HG02642 (cell line): Measurements from ENCODE around the gene GGTLC1.
"Not testable (repeated sequence)": the region's sequence is repeated elsewhere in the genome, so short reads cannot be mapped to it uniquely, and the experiment has no call there.

ENCODE experiments used
- ATAC-seq: cut with Tn5 transposase; IDR thresholded peaks from one replicate; pipeline ENCODE4 v1.9.1; 2021; ENCODE audit warnings: mild to moderate bottlenecking; ENCODE audit not compliant: unreplicated experiment, poor library complexity

GGTLC1 gene

GRCh38 chr20:23995905-23996666, 7.5 kb upstream of the GGTLC1 start:
- no peak for ATAC-seq

DNA sequence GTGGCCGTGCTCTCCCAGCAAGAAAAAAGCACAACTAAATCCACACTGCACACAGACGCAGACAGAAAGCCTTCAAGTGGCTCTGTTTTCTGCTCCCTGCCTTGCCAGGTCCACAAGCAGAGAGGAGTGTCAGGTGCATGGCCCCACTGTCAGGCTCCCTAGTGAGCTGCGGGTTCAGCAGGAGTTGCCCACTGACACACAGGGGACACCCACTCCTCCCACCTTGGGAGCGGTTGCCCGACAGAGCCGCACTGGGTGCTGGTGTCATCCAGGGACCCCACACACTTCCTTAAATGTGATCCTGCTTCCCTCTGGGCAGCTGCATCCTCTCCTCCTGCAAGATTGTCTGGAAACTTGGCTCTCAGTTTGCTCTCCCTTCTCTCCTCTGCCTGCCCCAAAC, 6.7 kb upstream of the GGTLC1 start:
- not testable (repeated sequence) for ATAC-seq

GRCh38 chr20:23994001-23994633, 5.5 kb upstream of the GGTLC1 start:
- ATAC-seq, result not testable (repeated sequence)

DNA sequence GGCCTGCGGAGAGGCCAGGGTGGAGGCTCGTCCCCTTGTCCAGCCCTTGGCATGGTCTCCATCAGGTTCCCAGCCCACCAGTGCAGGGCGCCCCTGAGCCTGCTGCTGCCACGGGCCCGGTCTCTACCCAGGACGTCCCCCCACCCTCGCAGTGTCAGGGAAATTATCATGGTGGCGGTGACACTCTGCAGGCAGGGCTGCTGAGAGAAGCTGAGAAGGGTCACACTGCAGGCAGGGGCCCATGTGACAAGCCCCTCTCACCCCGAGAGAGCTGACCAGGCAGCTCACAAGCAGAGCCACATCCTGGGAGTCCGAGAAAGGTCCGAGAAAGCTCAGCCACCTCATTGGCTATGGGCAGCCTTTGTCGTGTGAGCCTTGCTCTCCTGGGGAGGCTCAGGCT, 4.9 kb upstream of the GGTLC1 start:
- not testable (repeated sequence) for ATAC-seq

GRCh38 chr20:23990296-23990695, 1.7 kb upstream of the GGTLC1 start:
- not testable (repeated sequence) for ATAC-seq

- ATAC-seq, result not testable (repeated sequence)
These were observed 387 bp upstream of the GGTLC1 start for GRCh38 chr20:23988966-23989365.

DNA sequence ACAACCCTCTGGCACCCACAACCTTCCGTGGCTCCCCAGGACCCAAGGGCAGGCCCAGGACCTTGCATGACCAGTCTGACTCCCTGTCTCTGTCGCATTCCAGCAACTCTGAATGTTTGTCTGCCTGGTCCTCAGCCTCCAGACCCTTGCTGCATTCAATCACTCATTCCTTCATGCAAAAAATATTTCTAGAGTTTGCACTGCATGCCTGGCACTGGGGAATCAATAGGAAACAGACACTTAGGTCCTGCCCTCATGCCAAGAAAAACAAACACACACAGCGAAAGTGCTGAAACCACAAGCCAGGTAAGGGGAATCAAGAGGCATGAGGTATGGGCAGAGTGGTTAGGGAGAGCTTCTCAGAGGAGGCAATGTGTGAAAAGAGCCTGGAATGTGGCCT, 1.9 kb downstream of the GGTLC1 start:
- not testable (repeated sequence) for ATAC-seq

GRCh38 chr20:23986310-23986709, 2.3 kb downstream of the GGTLC1 start:
- ATAC-seq, result not testable (repeated sequence)

DNA sequence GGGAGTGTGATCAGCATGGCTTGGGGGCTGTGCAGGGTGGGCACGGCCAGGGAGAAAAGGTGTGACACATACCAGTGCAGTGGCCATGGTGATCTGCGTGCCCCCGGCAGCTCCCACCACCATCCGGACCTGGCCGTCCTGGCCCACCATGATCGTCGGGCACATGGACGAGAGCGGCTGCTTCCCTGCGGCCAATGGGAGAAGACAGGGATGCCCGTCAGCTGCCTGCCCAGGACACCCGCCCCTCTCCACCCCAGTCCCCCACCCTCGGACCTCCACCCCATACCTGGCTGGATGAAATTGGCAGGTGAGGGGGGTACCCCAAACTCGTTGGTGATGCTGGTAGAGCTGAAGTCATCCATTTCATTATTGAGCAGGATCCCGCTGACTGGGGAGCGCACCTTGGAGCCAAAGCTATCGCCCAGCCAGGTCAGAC, 2.8 kb downstream of the GGTLC1 start:
- ATAC-seq, result not testable (repeated sequence)

- not testable (repeated sequence) for ATAC-seq
These were observed 3.4 kb downstream of the GGTLC1 start for GRCh38 chr20:23985066-23985789.

DNA sequence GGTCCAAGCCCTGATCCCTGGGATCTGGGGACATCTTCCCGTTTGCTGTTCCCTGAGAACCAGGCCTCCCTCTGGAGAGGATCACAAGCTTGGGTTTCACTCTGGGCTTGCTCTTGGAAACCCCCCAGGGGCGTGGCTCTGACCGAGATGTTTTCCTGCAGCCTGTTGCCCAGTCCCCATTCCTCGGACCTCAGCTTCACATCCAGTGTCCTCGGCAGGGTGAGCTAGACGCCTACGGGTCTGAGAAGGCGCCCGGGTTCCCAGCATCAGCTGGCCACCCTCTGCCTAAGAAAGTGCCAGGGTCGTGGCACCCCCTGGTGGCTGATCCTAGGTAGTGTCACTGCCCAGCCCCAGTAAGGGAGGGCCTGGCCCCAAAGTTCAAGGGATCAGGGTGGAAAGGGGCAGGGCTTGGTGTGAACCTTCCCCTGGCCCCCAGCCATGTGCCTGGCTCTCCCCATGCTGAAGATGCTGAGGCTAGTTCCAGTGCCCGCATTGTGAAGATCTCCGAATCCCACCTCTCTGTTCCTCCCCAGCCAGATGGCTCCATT, 4.0 kb downstream of the GGTLC1 start:
- not testable (repeated sequence) for ATAC-seq

DNA sequence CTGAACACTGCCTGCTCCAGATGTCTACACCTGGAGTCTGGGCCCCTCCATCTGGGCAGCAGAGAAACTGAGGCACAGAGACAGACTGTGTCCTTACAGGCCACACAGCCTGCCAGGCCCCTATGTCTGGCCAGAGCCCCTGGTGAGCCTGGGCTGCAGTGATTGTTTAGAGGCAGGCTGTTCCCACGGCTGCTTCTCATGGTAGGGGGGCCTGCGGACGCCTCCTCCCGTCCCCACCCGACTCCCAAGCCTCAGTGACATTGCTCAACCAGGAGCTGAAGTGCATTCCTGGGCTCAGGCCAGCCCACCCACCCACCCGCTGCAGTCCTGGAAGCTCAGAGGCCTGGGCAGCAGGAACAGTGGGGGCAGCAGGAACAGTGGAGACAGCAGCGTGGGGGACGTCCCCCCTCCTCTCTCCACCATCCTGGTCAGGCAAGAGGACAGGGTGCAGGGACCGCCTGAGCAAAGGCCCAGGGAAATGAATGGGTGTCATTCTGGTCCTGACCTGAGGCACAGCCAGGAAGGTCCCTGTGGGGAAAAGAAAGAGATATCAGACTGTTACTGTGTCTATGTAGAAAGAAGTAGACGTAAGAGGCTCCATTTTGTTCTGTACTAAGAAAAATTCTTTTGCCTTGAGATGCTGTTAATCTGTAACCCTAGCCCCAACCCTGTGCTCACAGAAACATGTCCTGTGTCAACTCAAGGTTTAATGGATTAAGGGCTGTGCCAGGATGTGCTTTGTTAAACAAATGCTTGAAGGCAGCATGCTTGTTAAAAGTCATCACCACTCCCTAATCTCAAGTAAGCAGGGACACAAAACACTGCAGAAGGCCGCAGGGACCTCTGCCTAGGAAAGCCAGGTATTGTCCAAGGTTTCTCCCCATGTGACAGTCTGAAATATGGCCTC, 6.2 kb downstream of the GGTLC1 start:
- ATAC-seq, result not testable (repeated sequence)

DNA sequence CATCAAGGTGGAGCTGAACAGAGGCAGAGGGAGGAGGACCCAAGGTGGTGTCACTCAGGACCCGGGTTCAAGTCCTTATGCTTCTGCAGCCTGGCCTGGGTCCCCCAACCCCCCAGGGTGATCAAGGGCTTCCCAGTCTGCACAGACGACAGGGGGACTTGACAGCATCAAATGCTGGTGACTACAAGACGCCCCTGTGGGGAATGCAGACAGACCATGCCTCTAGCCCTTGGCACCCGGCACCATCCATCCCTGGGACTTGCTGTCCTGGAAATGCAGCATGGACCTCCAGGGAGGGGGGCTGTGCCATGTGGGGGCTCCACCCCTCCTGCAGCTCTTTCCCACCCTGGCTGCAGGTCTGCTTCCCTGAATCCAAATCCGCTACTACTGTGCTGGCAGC, 7.1 kb downstream of the GGTLC1 start:
- ATAC-seq, result not testable (repeated sequence)

- not testable (repeated sequence) for ATAC-seq
These were observed 7.6 kb downstream of the GGTLC1 start for GRCh38 chr20:23981014-23981413.

DNA sequence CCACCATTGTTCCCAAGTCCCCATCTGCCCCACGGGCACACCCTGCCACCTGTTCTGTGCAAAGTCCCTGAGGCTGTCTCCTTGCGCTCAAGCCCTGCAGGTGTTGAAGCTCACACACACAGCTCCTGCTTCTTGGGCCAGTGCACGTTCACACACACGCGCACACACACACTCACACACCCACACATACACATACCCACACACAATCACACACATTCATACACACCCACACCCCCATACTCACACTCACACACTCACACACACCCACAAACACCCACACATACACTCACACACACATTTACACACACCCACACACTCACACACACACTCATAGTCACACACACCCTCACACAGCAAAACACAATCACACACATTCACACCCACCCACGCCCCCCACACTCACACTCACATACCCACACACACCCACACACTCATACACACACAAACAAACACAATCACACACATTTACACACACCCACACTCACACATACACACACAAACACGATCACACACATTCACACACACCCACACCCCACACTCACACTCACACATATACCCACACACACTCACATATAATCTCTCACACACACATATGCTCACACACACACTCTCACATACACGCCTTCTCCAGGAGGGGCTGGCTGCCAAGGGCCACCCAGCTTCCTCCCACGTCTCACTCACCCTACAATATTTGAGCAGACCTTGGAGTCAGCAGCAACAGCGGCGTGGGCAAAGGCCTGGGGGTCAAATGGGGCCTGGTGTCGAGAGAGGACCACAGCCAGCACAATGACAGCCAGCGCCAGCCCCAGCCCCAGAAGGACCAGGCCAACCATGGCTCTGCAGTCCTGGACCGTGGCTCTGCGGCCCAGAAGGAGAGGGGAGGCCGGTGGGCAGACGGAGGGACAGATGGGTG, 8.4 kb downstream of the GGTLC1 start:
- not testable (repeated sequence) for ATAC-seq

- ATAC-seq, result not testable (repeated sequence)
These were observed 9.2 kb downstream of the GGTLC1 start for GRCh38 chr20:23979380-23979779.

- not testable (repeated sequence) for ATAC-seq
These were observed 10.1 kb downstream of the GGTLC1 start for GRCh38 chr20:23978457-23978856.

DNA sequence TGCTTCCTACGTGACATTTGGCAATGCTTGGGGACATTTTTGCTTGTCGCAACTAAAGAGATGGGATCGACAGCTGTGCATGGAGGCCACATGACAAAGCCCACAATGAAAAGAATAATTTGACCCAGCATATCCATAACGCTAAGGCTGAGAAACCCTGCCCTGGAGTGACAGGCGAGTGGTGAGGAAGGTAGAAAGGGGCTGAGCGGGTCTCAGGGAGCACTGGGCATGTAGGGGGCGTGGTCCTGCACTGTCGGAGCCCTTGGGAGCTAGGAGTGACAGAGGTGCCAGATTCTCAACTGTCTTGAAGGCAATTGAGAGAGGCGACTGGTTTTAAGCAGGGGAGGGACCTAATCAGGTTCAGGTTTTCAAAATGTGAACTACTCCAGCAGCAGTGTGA, 13.6 kb downstream of the GGTLC1 start:
- no peak for ATAC-seq

GRCh38 chr20:23971310-23971709, 17.3 kb downstream of the GGTLC1 start:
- ATAC-seq, result no peak
